CD4-positive, alpha-beta memory T cell (primary cell): Measurements from ENCODE around the gene KPNB1. TPM values are rescaled to one million over a fixed set of nuclear protein-coding genes. Genes with fewer than 3 reads are reported as not detected.

Experiments
- CTCF ChIA-PET: fragments of 350-600 bp; sonication (Branson Sonifier 250); formaldehyde crosslinking; loops from one replicate; lab custom pipeline; 2021; ENCODE audit warnings: inconsistent platforms; ENCODE audit not compliant: partially characterized antibody; lab: Charles Lee
- POLR2A ChIA-PET: fragments of 350-600 bp; sonication (Branson Sonifier 250); formaldehyde crosslinking; loops from one replicate; lab custom pipeline; 2021; ENCODE audit not compliant: partially characterized antibody; lab: Charles Lee
- DNase-seq, 5 donors: peaks; one replicate each; pipeline versions ENCODE4 v3.0.0 to v3.0.0-alpha.2; 2020 to 2022; ENCODE audit warnings: mixed read lengths in 1 of 5
- H3K27ac ChIP-seq: one replicate; pipeline ENCODE4 v1.7.0; 2013; ENCODE audit warnings: low read depth, low read length
- H3K27me3 ChIP-seq: 2 replicates; pipeline ENCODE4 v1.7.0; 2013; ENCODE audit warnings: mild to moderate bottlenecking, low read length, moderate library complexity; ENCODE audit not compliant: insufficient read depth
- H3K36me3 ChIP-seq: 2 replicates; pipeline ENCODE4 v1.7.0; 2013; ENCODE audit warnings: mild to moderate bottlenecking, low read length, moderate library complexity; ENCODE audit not compliant: insufficient read depth
- H3K4me1 ChIP-seq: 2 replicates; pipeline ENCODE4 v1.7.0; 2013; ENCODE audit warnings: mild to moderate bottlenecking, low read length, moderate library complexity; ENCODE audit not compliant: insufficient read depth
- H3K4me3 ChIP-seq, 2 donors: one replicate each; pipeline ENCODE4 v1.7.0; 2013; ENCODE audit warnings: low read length in 2 of 2, mild to moderate bottlenecking in 1 of 2
- H3K9me3 ChIP-seq, 2 donors: one replicate each; pipeline ENCODE4 v1.7.0; 2013; ENCODE audit warnings: low read length in 2 of 2, control low read depth in 1 of 2; ENCODE audit not compliant: control insufficient read depth in 1 of 2
- H3K27ac Mint-ChIP-seq, 7 donors: one replicate each; pipeline ENCODE4 v1.8.0; 2020 to 2021; ENCODE audit warnings: mixed read lengths in 7 of 7, mild to moderate bottlenecking in 6 of 7, inconsistent platforms in 3 of 7, moderate library complexity in 3 of 7
- H3K27me3 Mint-ChIP-seq, 2 donors: one replicate each; pipeline ENCODE4 v1.8.0; 2020 to 2021; ENCODE audit warnings: mixed read lengths in 2 of 2
- H3K36me3 Mint-ChIP-seq, 2 donors: one replicate each; pipeline ENCODE4 v1.8.0; 2020 to 2021; ENCODE audit warnings: mixed read lengths in 2 of 2, inconsistent platforms in 1 of 2, mild to moderate bottlenecking in 1 of 2
- H3K4me1 Mint-ChIP-seq, 4 donors: one replicate each; pipeline ENCODE4 v1.8.0; 2020 to 2021; ENCODE audit warnings: mixed read lengths in 4 of 4, mild to moderate bottlenecking in 1 of 4
- H3K4me3 Mint-ChIP-seq, 8 donors: one replicate each; pipeline ENCODE4 v1.8.0; 2020 to 2021; ENCODE audit warnings: mixed read lengths in 8 of 8, mild to moderate bottlenecking in 7 of 8, moderate library complexity in 6 of 8, inconsistent platforms in 3 of 8
- H3K9me3 Mint-ChIP-seq, 8 donors: one replicate each; pipeline ENCODE4 v1.8.0; 2020 to 2021; ENCODE audit warnings: mixed read lengths in 8 of 8, mild to moderate bottlenecking in 5 of 8, inconsistent platforms in 3 of 8, moderate library complexity in 1 of 8
- intact Hi-C: fragments of 100-400 bp; cut with micrococcal nuclease; formaldehyde crosslinking; loops from one replicate; pipeline ENCODE4 v1.15.1; 2023
- polyA plus RNA-seq, 2 donors: library from polyadenylated mRNA; unstranded; fragments of 300-500 nt; fragmentation: Illumina TruSeq; gene quantifications; one replicate each; pipeline ENCODE4 v1.2.3, GENCODE V29; 2021
- total RNA-seq, 2 experiments: library from RNA; stranded (reverse); gene quantifications; one replicate each; pipeline ENCODE4 v1.2.3, GENCODE V29; 2021

The KPNB1 gene
- total and polyA plus RNA-seq, 4 experiments from 2014 or later, result 13.4 to 268 (median 142) TPM

GRCh38 chr17:47715669-47716325 lies 66.1 kb downstream of the KPNB1 start:
- no peaks in the 10 kb centered on the region for H3K36me3 ChIP-seq
- ChIA-PET POLR2A (interaction anchor here (1.5 to 1.6 kb wide), 2 partner anchors 8 to 14 kb away, joined by 4 to 5 read pairs; no protein-coding TSS in a partner anchor), CTCF (interaction anchor here (4.3 to 8.2 kb wide), 2 partner anchors 10 to 17 kb away, joined by 22 to 118 read pairs; no protein-coding TSS in a partner anchor)
- peaks cover 60% of the 10 kb centered on the region for H3K4me1 ChIP-seq
- H3K27me3 ChIP-seq, result no peaks in the 10 kb centered on the region
- H3K27ac ChIP-seq, result no peak overlapping the region
- peak overlapping the region in 6 of 7 donors; percentile 37 to 74 (median 69) for H3K27ac Mint-ChIP-seq
- H3K27me3 Mint-ChIP-seq, result no peaks in the 10 kb centered on the region
- no peak overlapping the region for H3K4me3 ChIP-seq
- H3K9me3 ChIP-seq, result no peaks in the 10 kb centered on the region
- H3K4me1 Mint-ChIP-seq, result peaks cover 46 to 89% (median 71%) of the 10 kb centered on the region in 4 donors
- intact Hi-C loops, result no loop called here
- H3K9me3 Mint-ChIP-seq, result no peaks in the 10 kb centered on the region
- H3K4me3 Mint-ChIP-seq, result peak overlapping the region in 4 of 8 donors; percentile 26 to 52 (median 40)
- no peaks in the 10 kb centered on the region for H3K36me3 Mint-ChIP-seq
- DNase-seq, result peak in 1 of 5 donors; percentile 5

GRCh38 chr17:47716375-47716774 lies 66.7 kb downstream of the KPNB1 start:
- intact Hi-C loops, result no loop called here
- H3K4me3 Mint-ChIP-seq, result peak overlapping the region in 1 of 8 donors; percentile 52
- H3K4me1 ChIP-seq, result peaks cover 66% of the 10 kb centered on the region
- H3K9me3 ChIP-seq, result no peaks in the 10 kb centered on the region
- H3K4me1 Mint-ChIP-seq, result peaks cover 51 to 95% (median 76%) of the 10 kb centered on the region in 4 donors
- CTCF ChIA-PET, result interaction anchor here (4.3 to 8.2 kb wide), 2 partner anchors 11 to 17 kb away, joined by 22 to 118 read pairs; no protein-coding TSS in a partner anchor
- H3K27ac ChIP-seq, result no peak overlapping the region
- H3K27me3 Mint-ChIP-seq, result no peaks in the 10 kb centered on the region
- no peak overlapping the region for H3K4me3 ChIP-seq
- no peaks in the 10 kb centered on the region for H3K9me3 Mint-ChIP-seq
- peak in 1 of 5 donors; percentile 14 for DNase-seq
- H3K27me3 ChIP-seq, result no peaks in the 10 kb centered on the region
- no peaks in the 10 kb centered on the region for H3K36me3 ChIP-seq
- POLR2A ChIA-PET, result interaction anchor here (1.5 kb wide), 1 partner anchor 9 kb away, joined by 5 read pairs; no protein-coding TSS in a partner anchor
- H3K36me3 Mint-ChIP-seq, result no peaks in the 10 kb centered on the region
- H3K27ac Mint-ChIP-seq, result peak overlapping the region in 2 of 7 donors; percentile 27 to 52

- DNase-seq, result peak in 1 of 5 donors; percentile 37
- no peaks in the 10 kb centered on the region for H3K36me3 ChIP-seq
- ChIA-PET CTCF (interaction anchor here (1.1 to 8.2 kb wide), 4 partner anchors 12 to 23 kb away, joined by 4 to 118 read pairs (median 14); no protein-coding TSS in a partner anchor), POLR2A (interaction anchor here (2.3 to 2.6 kb wide), 2 partner anchors 17 to 21 kb away, joined by 7 to 8 read pairs; no protein-coding TSS in a partner anchor)
- no peaks in the 10 kb centered on the region for H3K27me3 ChIP-seq
- H3K36me3 Mint-ChIP-seq, result no peaks in the 10 kb centered on the region
- H3K27me3 Mint-ChIP-seq, result no peaks in the 10 kb centered on the region
- no peak overlapping the region for H3K4me3 ChIP-seq
- intact Hi-C loops, result loop anchor here (1.0 kb wide), 1 partner anchor 18 kb away; no protein-coding TSS in a partner anchor
- peak overlapping the region in 4 of 7 donors; percentile 9 to 86 (median 26) for H3K27ac Mint-ChIP-seq
- H3K27ac ChIP-seq, result no peak overlapping the region
- H3K9me3 Mint-ChIP-seq, result no peaks in the 10 kb centered on the region
- H3K4me1 ChIP-seq, result peaks cover 75% of the 10 kb centered on the region
- peaks cover 55 to 96% (median 78%) of the 10 kb centered on the region in 4 donors for H3K4me1 Mint-ChIP-seq
- H3K9me3 ChIP-seq, result no peaks in the 10 kb centered on the region
- peak overlapping the region in 2 of 8 donors; percentile 52 to 75 for H3K4me3 Mint-ChIP-seq
Measured at GRCh38 chr17:47717261-47717697, 67.6 kb downstream of the KPNB1 start.

- H3K4me3 ChIP-seq, result no peak overlapping the region
- H3K9me3 Mint-ChIP-seq, result no peaks in the 10 kb centered on the region
- intact Hi-C loops, result loop anchor here (1.0 kb wide), 1 partner anchor 19 kb away; no protein-coding TSS in a partner anchor
- H3K9me3 ChIP-seq, result no peaks in the 10 kb centered on the region
- no peaks in the 10 kb centered on the region for H3K27me3 Mint-ChIP-seq
- H3K27ac ChIP-seq, result no peak overlapping the region
- DNase-seq, result peak in 1 of 5 donors; percentile 56
- POLR2A ChIA-PET, result interaction anchor here (0.8 to 2.8 kb wide), 13 partner anchors 9 to 69 kb away, joined by 3 to 44 read pairs (median 8); partner anchors contain the start of genes KPNB1, TBKBP1 and TBX21
- peaks cover 53 to 91% (median 78%) of the 10 kb centered on the region in 4 donors for H3K4me1 Mint-ChIP-seq
- peak overlapping the region in 6 of 8 donors; percentile 17 to 75 (median 52) for H3K4me3 Mint-ChIP-seq
- CTCF ChIA-PET, result interaction anchor here (0.7 to 8.2 kb wide), 10 partner anchors 10 to 55 kb away, joined by 3 to 118 read pairs (median 6); partner anchors contain the start of gene TBX21
- peaks cover 77% of the 10 kb centered on the region for H3K4me1 ChIP-seq
- no peaks in the 10 kb centered on the region for H3K36me3 ChIP-seq
- peak overlapping the region in 6 of 7 donors; percentile 5 to 86 (median 68) for H3K27ac Mint-ChIP-seq
- H3K36me3 Mint-ChIP-seq, result no peaks in the 10 kb centered on the region
- no peaks in the 10 kb centered on the region for H3K27me3 ChIP-seq
Measured at GRCh38 chr17:47717979-47718621, 68.4 kb downstream of the KPNB1 start.

- Mint-ChIP-seq H3K27ac (peak overlapping the region; percentile 37 to 86 (median 74)), H3K4me1 (peaks cover 53 to 87% (median 74%) of the 10 kb centered on the region in 4 donors), H3K36me3 (no peaks in the 10 kb centered on the region), H3K27me3 (no peaks in the 10 kb centered on the region), H3K4me3 (peak overlapping the region in 7 of 8 donors; percentile 19 to 75 (median 58)), H3K9me3 (no peaks in the 10 kb centered on the region)
- DNase-seq, result peak in 1 of 5 donors; percentile 30
- Histone ChIP-seq H3K36me3 (no peaks in the 10 kb centered on the region), H3K4me3 (no peak overlapping the region), H3K27ac (no peak overlapping the region), H3K27me3 (no peaks in the 10 kb centered on the region), H3K9me3 (no peaks in the 10 kb centered on the region), H3K4me1 (peaks cover 75% of the 10 kb centered on the region)
- ChIA-PET CTCF (interaction anchor here (0.7 to 8.2 kb wide), 10 partner anchors 11 to 56 kb away, joined by 3 to 118 read pairs (median 6); partner anchors contain the start of gene TBX21), POLR2A (interaction anchor here (0.8 to 2.8 kb wide), 13 partner anchors 8 to 69 kb away, joined by 3 to 44 read pairs (median 8); partner anchors contain the start of genes KPNB1, TBKBP1 and TBX21)
- intact Hi-C loops, result loop anchor here (1.0 kb wide), 1 partner anchor 14 kb away; no protein-coding TSS in a partner anchor
Measured at GRCh38 chr17:47718634-47719405, 69.1 kb downstream of the KPNB1 start.
